Measurements from ENCODE around the gene UNK.

DNA sequence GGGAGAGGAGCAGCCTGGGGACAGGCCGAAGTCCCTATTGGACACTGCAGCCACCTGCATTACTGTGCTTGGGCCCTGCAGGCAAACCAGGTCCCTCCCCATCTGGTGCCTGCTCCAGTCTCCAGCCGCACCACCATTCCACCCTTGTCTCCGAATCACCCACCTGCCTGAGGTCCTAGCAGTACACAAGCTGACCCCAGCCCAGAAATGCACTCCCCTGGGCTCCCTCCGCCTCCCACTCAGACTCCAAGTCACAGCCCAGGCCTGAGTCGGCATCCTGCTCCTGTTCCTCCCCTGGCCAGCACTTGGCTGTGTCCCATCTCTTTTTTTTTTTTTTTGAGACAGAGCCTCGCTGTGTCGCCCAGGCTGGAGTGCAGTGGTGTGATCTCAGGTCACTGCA lies 53.3 kb downstream of the UNK start:
- no peak for TF ChIP-seq CTCF (IDR thresholded peaks at IDR 0.05)
- no peak for TF ChIP-seq POLR2A (IDR thresholded peaks at IDR 0.05)
- no peak for TF ChIP-seq EP300 (IDR thresholded peaks at IDR 0.05)

All from ovary (tissue), 3 donors.